Endodermal cell (in vitro differentiated cells): Measurements from ENCODE around the gene HTRA2. TPM values are rescaled to one million over a fixed set of nuclear protein-coding genes. Genes with fewer than 3 reads are reported as not detected.

Source experiments
- DNase-seq: peaks from one replicate; pipeline ENCODE4 v3.0.0-alpha.2; 2017
- H3K27ac ChIP-seq: 2 replicates; pipeline ENCODE4 v1.5.1; 2013; ENCODE audit warnings: mild to moderate bottlenecking, low read depth, low read length, moderate library complexity
- H3K27me3 ChIP-seq: 2 replicates; pipeline ENCODE4 v1.6.1; 2013; ENCODE audit warnings: mild to moderate bottlenecking, low read length, moderate library complexity; ENCODE audit not compliant: insufficient read depth, control insufficient read depth, poor library complexity, severe bottlenecking
- H3K36me3 ChIP-seq: 2 replicates; pipeline ENCODE4 v1.7.0; 2013; ENCODE audit warnings: mild to moderate bottlenecking, low read length, moderate library complexity; ENCODE audit not compliant: control insufficient read depth, insufficient read depth
- H3K4me1 ChIP-seq: one replicate; pipeline ENCODE4 v1.7.0; 2013; ENCODE audit warnings: low read length; ENCODE audit not compliant: control insufficient read depth, insufficient read depth
- H3K4me3 ChIP-seq: 2 replicates; pipeline ENCODE4 v1.5.1; 2013; ENCODE audit warnings: mild to moderate bottlenecking, low read length, moderate library complexity
- H3K9ac ChIP-seq: 2 replicates; pipeline ENCODE4 v1.6.1; 2013; ENCODE audit warnings: mild to moderate bottlenecking, low read length, moderate library complexity; ENCODE audit not compliant: poor library complexity, severe bottlenecking; ENCODE audit errors: extremely low read depth
- H3K9me3 ChIP-seq: 2 replicates; pipeline ENCODE4 v1.6.1; 2013; ENCODE audit warnings: mild to moderate bottlenecking, low read length, moderate library complexity; ENCODE audit not compliant: control insufficient read depth
- H3K27ac Mint-ChIP-seq: 2 replicates; pipeline ENCODE4 v1.8.0; 2020; ENCODE audit warnings: mixed read lengths
- H3K27me3 Mint-ChIP-seq: 2 replicates; pipeline ENCODE4 v1.8.0; 2021; ENCODE audit warnings: mild to moderate bottlenecking, mixed read lengths; ENCODE audit not compliant: insufficient read depth
- H3K36me3 Mint-ChIP-seq: 2 replicates; pipeline ENCODE4 v1.8.0; 2020; ENCODE audit warnings: low read depth, mixed read lengths
- H3K4me1 Mint-ChIP-seq: 2 replicates; pipeline ENCODE4 v1.8.0; 2020; ENCODE audit warnings: mixed read lengths
- H3K4me3 Mint-ChIP-seq: 2 replicates; pipeline ENCODE4 v1.8.0; 2020; ENCODE audit warnings: mild to moderate bottlenecking, moderate library complexity, mixed read lengths
- H3K9me3 Mint-ChIP-seq: 2 replicates; pipeline ENCODE4 v1.8.0; 2020; ENCODE audit warnings: mild to moderate bottlenecking, mixed read lengths
- CTCF ChIP-seq: fragments of 200-600 bp; sonication (generic); conservative IDR thresholded peaks from 2 replicates; pipeline ENCODE4 v1.5.0; 2021; ENCODE audit warnings: antibody characterized with exemption, mild to moderate bottlenecking
- whole genome bisulfite sequencing, 2 experiments: methylation state at CpG; one replicate each; pipeline versions ENCODE4 v1.1.5 to v1.1.7; 2013; ENCODE audit warnings: missing lambda C conversion rate in 2 of 2, mixed read lengths in 1 of 2; ENCODE audit not compliant: insufficient coverage in 1 of 2, insufficient read length in 1 of 2; 5-methylcytosine and 5-hydroxymethylcytosine counted together
- total RNA-seq, 2 donors: library from RNA; stranded (reverse); fragmentation: NEBNext Ultra II Directional in 1 of 2; extraction: Animal tissue kit (Norgen Biotek cat#: 25700) in 1 of 2; gene quantifications; 2 replicates in 1 of 2; 3 replicates in 1 of 2; pipeline ENCODE4 v1.2.1, GENCODE V29; 2021

Gene HTRA2
- total RNA-seq, 2 donors from 2014 or later: 32.8 to 38.9 TPM

GRCh38 chr2:74552914-74553811 lies 23.4 kb downstream of the HTRA2 start:
- peak; percentile 82 for DNase-seq
- peak overlapping the region; percentile 88 for H3K4me3 Mint-ChIP-seq
- no peak for TF ChIP-seq CTCF
- no peaks in the 10 kb centered on the region for H3K9me3 Mint-ChIP-seq
- H3K36me3 Mint-ChIP-seq: peaks cover 6% of the 10 kb centered on the region
- 33 to 40% methylated on average over 16 to 27 of the region's 27 CpGs for WGBS, 2 experiments
- Histone ChIP-seq H3K4me3 (peak overlapping the region; percentile 96), H3K36me3 (no peaks in the 10 kb centered on the region), H3K4me1 (no peaks in the 10 kb centered on the region), H3K9ac (no peak overlapping the region), H3K27ac (peak overlapping the region; percentile 90), H3K27me3 (peaks cover 84% of the 10 kb centered on the region), H3K9me3 (no peaks in the 10 kb centered on the region)
- peak overlapping the region; percentile 75 for H3K27ac Mint-ChIP-seq
- H3K27me3 Mint-ChIP-seq: peaks cover 81% of the 10 kb centered on the region
- peaks cover 12% of the 10 kb centered on the region for H3K4me1 Mint-ChIP-seq

- WGBS, 2 experiments: 0% methylated on average over 20 to 73 of the region's 73 CpGs
- Mint-ChIP-seq H3K27ac (peak within 1 kb of the TSS; percentile 92), H3K27me3 (peaks cover 78% of the 10 kb centered on the region), H3K4me3 (peak within 1 kb of the TSS; percentile 88), H3K36me3 (peaks cover 6% of the 10 kb centered on the region), H3K4me1 (peaks cover 8% of the 10 kb centered on the region), H3K9me3 (no peaks in the 10 kb centered on the region)
- peak within 1 kb of the TSS; percentile 66 for H3K9ac ChIP-seq
- H3K4me3 ChIP-seq: peak within 1 kb of the TSS; percentile 96
- no peak for TF ChIP-seq CTCF
- no peaks in the 10 kb centered on the region for H3K4me1 ChIP-seq
- H3K27ac ChIP-seq: peak within 1 kb of the TSS; percentile 90
- DNase-seq: peak; percentile 94
- no peaks in the 10 kb centered on the region for H3K36me3 ChIP-seq
- peaks cover 74% of the 10 kb centered on the region for H3K27me3 ChIP-seq
- no peaks in the 10 kb centered on the region for H3K9me3 ChIP-seq
Observed at GRCh38 chr2:74553892-74554819, 24.4 kb downstream of the HTRA2 start, which contains the start of the genes DOK1 and LOXL3. TSS of gene DOK1 (plus strand) at chr2:74554720. CDS start at chr2:74554755, 35 bp downstream. TSS of gene LOXL3 (minus strand) at chr2:74553942. CDS start at chr2:74552634, 1,308 bp downstream.

GRCh38 chr2:74554820-74555531 lies 25.2 kb downstream of the HTRA2 start:
- peaks cover 7% of the 10 kb centered on the region for H3K4me1 Mint-ChIP-seq
- peaks cover 6% of the 10 kb centered on the region for H3K36me3 Mint-ChIP-seq
- H3K36me3 ChIP-seq: no peaks in the 10 kb centered on the region
- H3K27me3 Mint-ChIP-seq: peaks cover 71% of the 10 kb centered on the region
- peaks cover 66% of the 10 kb centered on the region for H3K27me3 ChIP-seq
- peak overlapping the region; percentile 96 for H3K4me3 ChIP-seq
- 2 to 3% methylated on average over 22 to 58 of the region's 58 CpGs for WGBS, 2 experiments
- peak overlapping the region; percentile 60 for H3K9ac ChIP-seq
- H3K27ac ChIP-seq: no peak overlapping the region
- peak overlapping the region; percentile 88 for H3K4me3 Mint-ChIP-seq
- peak overlapping the region; percentile 92 for H3K27ac Mint-ChIP-seq
- DNase-seq: peak; percentile 85
- TF ChIP-seq CTCF: peak; percentile 28
- H3K4me1 ChIP-seq: no peaks in the 10 kb centered on the region
- no peaks in the 10 kb centered on the region for H3K9me3 ChIP-seq
- no peaks in the 10 kb centered on the region for H3K9me3 Mint-ChIP-seq
